GM19238 (cell line): ENCODE measurements around the gene IL20.

ENCODE experiments used
- DNase-seq: peaks from one replicate; pipeline ENCODE4 v3.0.0; 2011; ENCODE audit warnings: low spot score; ENCODE audit not compliant: insufficient read length

Gene IL20

GRCh38 chr1:206864939-206865671, at the start of gene IL20:
IL20 (plus strand) TSS chr1:206865623; CDS start chr1:206865853, 230 bp downstream.
- DNase-seq: peak; percentile 39

DNA sequence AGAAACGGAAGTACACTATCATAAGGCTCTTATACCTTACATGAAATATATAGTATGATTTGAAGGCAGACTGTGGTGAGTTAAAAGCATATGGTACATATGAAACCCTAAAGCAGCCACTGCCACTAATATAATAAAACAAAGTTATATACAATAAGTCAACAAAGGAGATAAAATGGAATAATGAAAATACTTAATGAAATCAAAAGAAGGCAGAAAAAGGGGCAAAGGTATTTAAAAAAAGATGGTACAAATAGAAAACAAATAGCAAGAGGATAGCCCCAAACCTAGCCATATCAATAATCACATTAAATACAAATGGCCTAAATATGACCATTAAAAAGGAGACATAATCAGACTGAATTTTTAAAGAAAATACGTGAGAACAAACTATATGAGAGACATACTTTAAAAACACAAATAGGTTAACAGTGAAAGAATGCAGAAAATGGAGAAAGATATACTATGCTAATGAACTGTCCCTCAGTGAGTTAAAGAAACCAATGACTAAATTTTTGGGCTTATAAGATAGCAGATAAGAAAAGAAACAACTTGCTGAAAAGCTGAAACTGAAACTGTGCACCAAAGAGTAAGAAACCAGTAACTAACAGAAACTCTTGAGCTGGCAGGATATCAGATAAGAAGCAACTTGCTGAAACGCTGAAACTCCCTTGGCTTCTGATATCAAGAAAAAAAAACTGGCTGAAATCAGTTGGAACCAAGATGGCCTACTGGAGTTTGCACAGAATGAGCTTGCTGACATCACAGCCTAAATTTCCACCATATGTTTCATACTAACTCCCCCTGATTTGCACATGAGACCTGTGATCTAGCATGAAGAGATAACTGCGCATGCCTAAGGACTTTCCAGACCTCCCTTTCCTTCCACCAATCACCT, 48.8 kb upstream of the IL20 start:
- no peak for DNase-seq

DNA sequence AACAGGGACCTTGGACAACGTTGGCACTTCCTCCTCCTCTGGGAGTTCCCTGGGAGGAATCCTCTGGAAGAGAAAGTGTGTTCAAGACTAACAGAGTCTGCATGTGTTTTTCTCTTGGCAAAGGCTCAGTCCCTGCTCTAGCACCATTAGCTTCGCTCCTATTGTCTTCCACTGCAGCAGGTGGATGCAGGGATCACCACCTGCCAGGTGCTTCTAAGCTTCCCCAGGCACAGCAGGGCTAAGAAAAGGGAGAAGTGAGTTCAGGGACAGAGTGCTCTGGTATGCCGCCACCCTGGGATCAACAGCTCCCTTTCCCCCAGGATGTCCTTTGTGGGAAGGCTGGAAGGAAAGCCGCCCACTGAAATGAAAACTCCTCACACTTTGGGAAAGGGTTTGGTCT, 43.9 kb upstream of the IL20 start:
- no peak for DNase-seq

GRCh38 chr1:206823727-206824126, 41.7 kb upstream of the IL20 start:
- no peak for DNase-seq

- no peak for DNase-seq
Measured at GRCh38 chr1:206824331-206824730, 41.1 kb upstream of the IL20 start.

GRCh38 chr1:206826394-206826793, 39.0 kb upstream of the IL20 start:
- DNase-seq: no peak

- DNase-seq: no peak
Measured at GRCh38 chr1:206828061-206828460, 37.4 kb upstream of the IL20 start.

DNA sequence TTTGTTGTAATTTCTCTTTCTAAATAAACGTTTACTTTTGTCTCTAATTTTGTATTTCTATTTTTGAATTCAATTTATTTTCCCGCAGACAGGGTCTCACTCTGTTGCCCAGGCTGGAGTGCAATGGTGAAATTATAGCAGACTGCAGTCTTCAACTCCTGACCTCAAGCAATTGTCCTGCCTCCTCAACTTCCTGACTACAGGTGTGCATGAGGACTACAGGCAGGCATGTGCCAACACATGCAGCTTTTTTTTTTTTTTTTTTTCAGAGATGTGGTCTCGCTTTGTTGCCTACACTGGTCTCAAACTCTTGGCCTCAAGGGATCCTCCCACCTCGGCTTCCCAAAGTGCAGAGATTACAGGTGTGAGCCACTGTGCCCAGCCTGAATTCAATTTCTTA, 36.7 kb upstream of the IL20 start:
- no peak for DNase-seq

DNA sequence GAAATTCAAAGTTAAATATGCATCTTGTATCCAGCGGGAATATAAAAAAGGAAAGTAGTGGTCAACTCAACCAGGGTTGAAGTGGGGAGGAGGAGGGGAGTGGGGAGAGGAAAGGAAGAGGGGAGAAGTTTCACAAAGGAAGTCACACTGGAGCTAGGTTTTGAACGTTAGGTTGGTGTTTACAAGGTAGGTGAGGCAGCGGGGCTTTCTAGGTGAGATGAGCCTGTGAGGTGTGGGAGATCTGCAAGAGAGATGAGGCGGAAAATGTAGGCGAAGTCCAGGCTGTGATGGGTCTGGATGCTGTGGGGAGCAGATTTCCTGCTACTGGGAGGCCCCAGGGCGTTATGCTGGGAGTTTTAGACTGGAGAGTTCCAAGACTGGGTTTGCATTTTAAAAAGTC, 36.1 kb upstream of the IL20 start:
- no peak for DNase-seq

DNA sequence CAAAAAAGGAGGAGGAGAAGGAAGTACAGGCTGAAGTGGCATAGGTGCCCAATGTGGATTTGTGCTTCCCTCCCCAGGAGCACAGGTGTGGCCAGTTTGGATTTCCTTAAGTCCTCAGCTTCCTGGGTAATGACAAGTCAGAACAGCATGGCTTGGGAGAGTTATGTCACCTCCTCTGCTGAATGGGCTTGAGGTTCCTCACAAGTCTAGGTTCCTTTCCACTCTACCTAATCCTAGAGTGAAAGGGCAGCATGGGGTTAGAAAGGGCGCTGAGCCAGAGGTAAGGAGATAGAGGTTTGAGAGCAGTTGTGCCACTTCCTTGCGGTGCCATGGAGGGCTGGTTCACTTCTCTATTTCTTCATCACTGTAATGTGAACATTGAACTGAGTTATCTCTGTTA, 35.5 kb upstream of the IL20 start:
- DNase-seq: no peak

- DNase-seq: no peak
Measured at GRCh38 chr1:206831650-206832049, 33.8 kb upstream of the IL20 start.

GRCh38 chr1:206832352-206832880, 33.0 kb upstream of the IL20 start:
- DNase-seq: no peak

- DNase-seq: no peak
Measured at GRCh38 chr1:206833106-206833680, 32.2 kb upstream of the IL20 start.

GRCh38 chr1:206833801-206834200, 31.6 kb upstream of the IL20 start:
- no peak for DNase-seq

- no peak for DNase-seq
Measured at GRCh38 chr1:206834217-206834616, 31.2 kb upstream of the IL20 start.

GRCh38 chr1:206834711-206835110, 30.7 kb upstream of the IL20 start:
- DNase-seq: no peak

DNA sequence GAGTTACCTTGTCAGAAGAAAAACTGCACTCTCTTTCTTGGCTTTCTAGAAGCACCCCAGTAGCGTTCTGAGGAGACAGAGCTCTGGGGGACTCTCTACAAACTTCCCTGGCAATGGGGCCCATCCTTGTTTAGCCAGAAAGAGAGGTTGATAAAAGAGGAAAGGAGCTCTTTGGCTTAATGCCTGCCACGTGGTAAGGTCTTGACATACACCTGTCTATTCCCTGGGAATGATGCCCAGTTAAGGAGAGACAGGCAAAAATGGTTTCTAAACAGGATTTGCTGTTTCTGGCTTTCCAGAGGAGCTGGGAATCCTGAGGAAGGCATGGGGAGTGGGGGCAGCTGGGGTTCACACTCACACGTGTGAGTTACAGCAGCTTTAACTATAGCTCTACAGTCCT, 30.2 kb upstream of the IL20 start:
- DNase-seq: no peak

DNA sequence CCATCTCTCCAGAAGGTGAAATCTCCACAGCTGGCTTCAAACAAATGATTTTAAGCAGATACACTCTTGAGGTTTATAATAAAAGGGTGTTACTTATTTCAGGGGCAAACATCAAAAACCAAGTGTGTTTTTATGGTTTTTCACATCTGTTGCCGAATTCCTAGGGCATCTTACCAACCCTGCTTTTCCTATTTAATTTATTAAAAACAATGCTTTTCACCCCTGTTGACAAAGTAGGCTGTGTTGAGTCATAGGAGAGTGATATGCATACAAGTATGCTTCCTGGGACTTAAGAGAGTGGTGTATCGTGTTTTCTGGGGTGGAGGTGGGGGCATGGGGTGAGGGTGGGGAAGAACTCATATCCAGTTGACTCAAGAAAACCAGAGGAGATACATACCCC, 29.3 kb upstream of the IL20 start:
- DNase-seq: no peak

DNA sequence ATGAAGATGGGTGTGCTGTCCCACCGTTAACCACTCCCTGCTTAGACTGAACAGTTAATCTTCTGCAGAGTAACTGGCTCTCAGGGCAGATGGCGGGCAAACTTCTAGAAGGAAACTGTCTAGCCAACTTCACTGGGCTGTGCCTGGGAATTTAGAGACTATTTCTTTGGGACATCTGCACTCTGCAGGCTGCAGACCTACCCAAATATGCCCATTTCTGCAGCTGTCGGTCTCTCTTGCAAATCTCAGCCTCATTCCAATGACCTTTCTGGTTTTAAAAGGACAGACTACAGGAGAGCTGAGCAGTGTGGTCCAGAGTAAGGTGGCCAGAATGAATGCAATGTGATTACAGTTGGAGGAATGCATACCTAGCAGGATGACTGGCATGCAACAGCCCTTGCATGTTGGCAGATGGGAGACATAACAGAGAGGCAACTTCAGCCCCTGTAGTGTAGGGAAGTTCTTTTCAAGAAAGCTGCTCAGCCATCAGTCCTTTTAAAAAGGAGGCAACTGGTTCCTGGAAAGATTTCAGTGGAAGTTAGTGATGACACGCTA, 26.3 kb upstream of the IL20 start:
- no peak for DNase-seq

GRCh38 chr1:206839857-206840256, 25.6 kb upstream of the IL20 start:
- DNase-seq: no peak

- no peak for DNase-seq
Measured at GRCh38 chr1:206841609-206842323, 23.7 kb upstream of the IL20 start.
